ENCODE results near the gene RFX5. TPM values are rescaled to one million over a fixed set of nuclear protein-coding genes. Genes with fewer than 3 reads are reported as not detected.
"Not testable (repeated sequence)": the region's sequence is repeated elsewhere in the genome, so short reads cannot be mapped to it uniquely, and the experiment has no call there.

RFX5 gene
- 10 to 100 TPM; 23.1 to 23.8 TPM for total RNA-seq
- long read RNA-seq, transcript RFX5-215 (11 exons, 2,355 nt): major isoform, 13 of 32 reads
- long read RNA-seq, partial matches to known transcripts: 10 of 32 reads
- long read RNA-seq, other reads (novel, unspliced or antisense): 5 of 32 reads

DNA sequence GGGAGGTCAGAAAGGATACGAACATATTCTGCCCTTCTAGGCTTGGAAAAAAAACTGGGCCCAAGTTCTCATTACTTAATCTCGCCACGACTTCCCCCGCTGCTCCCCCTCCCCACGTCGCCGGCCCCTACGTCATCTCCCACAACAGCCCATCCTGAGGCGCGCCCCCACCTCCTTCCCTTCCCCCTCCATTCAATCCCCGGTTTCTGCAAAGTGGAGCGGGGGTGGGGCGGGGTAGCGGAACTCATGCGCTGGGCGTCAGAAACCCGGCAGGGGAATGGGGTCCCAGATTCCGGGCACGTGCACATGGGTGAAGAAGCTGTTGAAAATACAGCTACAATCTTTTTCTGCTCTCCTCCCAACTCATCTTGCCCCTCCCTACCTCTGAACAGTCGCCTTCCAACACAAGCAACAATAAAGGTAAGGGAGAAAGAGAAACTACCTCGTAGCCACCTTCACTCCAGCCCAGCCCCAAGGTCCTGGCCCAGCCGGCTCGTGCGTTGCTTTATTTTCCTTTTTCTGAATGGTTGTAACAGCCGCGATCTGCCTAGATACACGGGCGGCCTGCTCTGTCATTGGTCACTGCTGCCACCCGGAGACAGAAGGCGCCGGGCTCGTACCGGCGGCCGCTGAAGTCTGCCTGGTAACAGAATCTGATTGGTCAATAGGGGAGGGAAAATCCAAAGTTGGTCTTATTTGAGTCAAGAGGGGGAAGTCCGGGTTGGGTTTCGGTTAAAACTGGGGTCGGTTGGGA is at the start of gene RFX5:
Gene RFX5 (minus strand): TSS at position 484 of the 754 bp plus-strand sequence. CDS start 932 bp downstream, outside the sequence.
- DNase-seq: peak; percentile 95
- intact Hi-C loops (cut with DNase I): loop anchor here (5.0 to 10.0 kb wide), 2 partner anchors 50 to 152 kb away; partner anchors contain the start of genes PIP5K1A (in 1 of the 2), PSMB4 (in 1 of the 2) and VPS72 (in 1 of the 2)

DNA sequence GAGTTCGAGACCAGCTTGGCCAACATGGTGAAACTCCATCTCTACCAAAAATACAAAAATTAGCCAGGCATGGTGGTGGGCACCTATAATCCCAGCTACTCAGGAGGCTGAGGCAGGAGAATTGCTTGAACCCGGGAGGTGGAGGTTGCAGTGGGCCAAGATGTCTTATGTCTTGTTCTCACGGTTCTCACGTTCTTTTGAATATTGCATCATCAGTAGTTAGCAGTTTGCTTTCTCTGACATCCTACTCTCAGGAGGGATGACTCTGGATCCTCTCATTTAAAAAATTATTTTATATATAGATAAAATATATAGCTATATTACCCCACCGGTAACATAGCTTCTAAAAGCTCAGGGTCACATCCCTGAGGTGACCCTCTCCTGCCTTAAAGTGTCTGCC is 49.2 kb upstream of the RFX5 start:
- not testable (repeated sequence) for DNase-seq, ATAC-seq
- intact Hi-C loops (cut with DNase I): loop anchor here in 1 of 2 donors (5.0 to 10.0 kb wide), 2 partner anchors 49 to 91 kb away; partner anchors contain the start of gene RFX5

More for the DNA sequence above, at the start of gene RFX5:
- peak; percentile 98 for ATAC-seq

DNA sequence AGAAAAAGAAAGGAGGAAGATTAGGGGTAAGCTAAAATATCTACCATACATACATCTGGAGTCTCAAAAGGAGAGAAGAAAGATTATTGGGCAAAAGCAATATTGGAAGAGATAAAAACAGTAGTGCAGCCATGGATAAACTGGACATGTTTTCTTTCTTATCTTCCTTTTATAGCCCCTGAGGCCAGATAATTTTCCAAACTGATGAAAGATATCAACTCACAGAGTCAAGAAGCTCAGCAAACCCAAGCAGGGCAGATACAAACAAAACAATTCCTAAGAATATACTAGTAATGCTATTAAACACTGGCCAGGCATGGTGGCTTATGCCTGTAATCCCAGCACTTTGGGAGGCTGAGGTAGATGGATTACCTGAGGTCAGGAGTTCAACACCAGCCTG is 46.5 kb upstream of the RFX5 start:
- no peak for ATAC-seq
- DNase-seq: no peak
- intact Hi-C loops (cut with DNase I): loop anchor here in 1 of 2 donors (10.0 kb wide), 1 partner anchor 89 kb away; no protein-coding TSS in a partner anchor

DNA sequence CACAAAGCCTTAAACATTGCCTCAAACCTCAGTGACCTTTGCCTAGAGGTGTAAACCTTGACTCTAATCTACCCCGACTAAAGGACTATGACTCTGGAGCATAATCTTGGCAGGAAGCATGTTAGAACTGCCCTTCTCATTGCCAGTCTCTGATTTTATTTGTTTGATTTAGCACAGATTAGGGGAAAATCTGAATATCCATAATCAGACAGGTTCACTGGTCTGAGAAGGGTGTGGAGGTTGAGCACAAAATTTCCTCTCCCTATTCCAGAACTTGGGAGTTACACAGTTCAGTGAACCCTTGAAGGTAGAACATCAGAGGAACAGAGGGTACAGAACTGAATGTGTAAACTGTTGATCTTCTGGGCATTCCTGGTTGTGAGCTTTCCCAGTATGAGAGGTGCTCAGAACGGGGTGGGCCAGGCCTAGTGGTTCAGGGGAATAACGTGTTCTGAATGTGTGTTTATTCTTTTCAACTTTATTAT is 44.1 kb upstream of the RFX5 start:
- ATAC-seq (no peak), DNase-seq (no peak)
- intact Hi-C loops (cut with DNase I): loop anchor here in 1 of 2 donors (10.0 kb wide), 1 partner anchor 86 kb away; no protein-coding TSS in a partner anchor

DNA sequence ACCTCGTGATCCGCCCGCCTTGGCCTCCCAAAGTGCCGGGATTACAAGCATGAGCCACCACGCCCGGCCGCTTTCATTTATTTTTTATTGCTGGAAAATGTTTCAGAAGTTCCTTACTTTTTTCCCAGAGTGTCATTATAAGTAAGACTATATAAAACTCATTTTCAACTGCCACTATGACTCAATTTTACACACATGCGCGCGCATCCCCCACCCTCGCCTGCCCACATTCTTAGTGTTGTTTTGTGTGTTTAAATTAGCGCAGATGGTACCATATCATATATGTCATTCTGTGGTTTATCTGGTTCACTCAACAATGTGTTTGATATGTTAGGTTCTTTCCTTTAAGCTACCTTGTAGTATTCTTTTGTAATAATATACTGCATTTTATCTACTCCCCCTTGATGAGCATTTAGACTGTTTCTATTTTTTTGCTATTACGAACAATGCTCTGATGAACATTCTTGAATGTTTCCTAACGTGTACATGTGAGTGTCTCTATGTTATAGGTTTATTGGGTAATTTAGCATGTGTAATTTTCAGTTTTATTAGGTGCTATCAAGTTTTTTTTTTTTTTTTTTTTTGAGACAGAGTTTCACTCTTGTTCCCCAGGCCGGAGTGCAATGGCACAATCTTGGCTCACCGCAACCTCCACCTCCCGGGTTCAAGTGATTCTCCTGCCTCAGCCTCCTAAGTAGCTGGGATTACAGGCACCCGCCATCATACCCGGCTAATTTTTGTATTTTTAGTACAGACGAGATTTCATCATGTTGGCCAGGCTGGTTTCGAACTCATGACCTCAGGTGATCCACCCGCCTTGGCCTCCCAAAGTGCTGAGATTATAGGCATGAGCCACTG is 43.4 kb upstream of the RFX5 start:
- intact Hi-C loops (cut with DNase I): loop anchor here in 1 of 2 donors (10.0 kb wide), 1 partner anchor 86 kb away; no protein-coding TSS in a partner anchor
- not testable (repeated sequence) for ATAC-seq, DNase-seq

DNA sequence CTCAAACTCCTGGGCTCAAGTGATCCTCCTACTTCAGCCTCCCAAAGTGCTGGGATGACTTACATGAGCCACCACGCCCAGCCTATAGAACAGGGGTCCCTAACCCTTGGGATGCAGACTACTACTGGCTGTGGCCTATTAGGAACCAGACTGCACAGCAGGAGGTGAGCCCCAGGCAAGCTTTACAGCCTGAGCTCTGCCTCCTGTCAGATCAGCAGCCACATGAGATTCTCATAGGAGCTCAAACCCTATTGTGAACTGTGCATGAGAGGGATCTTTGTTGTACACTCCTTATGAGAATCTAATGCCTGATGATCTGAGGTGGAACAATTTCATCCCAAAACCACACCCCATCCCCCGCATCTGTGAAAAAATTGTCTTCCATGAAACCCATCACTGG is 39.0 kb upstream of the RFX5 start:
- no peak for ATAC-seq
- intact Hi-C loops (cut with DNase I): no loop called here
- no peak for DNase-seq

DNA sequence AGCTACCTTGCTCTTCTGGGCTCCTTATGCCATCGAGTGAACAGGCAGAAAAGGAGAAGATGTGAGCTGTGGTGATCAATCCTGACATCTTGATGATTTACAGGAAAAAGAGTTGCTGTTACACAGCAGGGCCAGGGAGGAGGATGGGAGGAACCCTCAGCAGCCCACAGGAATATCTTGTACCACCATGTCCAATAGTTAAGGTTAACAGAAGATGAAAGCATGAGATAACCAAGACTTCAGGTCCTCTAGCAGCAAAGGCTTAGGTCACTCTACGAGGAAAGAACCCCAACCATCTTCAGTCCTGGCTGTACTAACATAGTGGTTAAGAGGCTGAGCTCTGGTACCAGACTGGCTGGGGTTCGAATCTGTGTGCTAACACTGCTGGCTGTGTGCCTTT is 37.5 kb upstream of the RFX5 start:
- ATAC-seq: no peak

DNA sequence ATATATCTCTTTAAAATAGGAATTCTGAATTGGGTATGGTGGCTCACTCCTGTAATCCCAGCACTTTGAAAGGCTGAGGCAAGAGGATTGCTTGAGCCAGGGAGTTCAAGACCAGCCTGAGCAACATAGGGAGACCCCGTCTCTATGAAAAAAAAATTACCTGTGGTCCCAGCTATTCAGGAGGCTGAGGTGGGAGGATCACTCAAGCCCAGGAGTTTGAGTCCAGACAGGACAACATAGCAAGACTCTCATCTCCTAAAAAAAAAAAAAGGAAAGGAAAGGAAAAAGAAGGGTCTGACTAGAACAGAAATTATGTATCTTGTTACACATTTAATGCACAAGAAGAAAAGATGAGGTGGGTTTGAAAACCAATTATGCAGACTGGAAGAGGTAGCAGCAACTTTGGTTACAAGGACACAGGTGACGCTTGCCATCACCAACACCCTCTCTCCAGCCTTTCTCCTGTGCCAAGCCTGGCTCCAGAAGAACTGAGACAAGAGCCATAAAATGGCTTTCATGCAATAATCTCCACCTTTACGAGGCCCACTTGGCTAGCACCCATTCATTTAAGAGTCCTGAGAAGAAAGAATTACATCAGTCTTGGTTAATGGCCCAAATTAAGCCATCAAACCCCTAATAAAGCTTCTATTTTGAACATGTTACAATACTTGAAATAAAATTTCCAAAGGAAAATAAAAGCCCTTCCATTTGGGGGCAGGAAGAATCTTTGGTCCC is 30.3 kb upstream of the RFX5 start:
- ATAC-seq: no peak
- DNase-seq: no peak
- intact Hi-C loops (cut with DNase I): no loop called here

More for the DNA sequence above, 37.5 kb upstream of the RFX5 start:
- intact Hi-C loops (cut with DNase I): no loop called here
- DNase-seq: no peak

DNA sequence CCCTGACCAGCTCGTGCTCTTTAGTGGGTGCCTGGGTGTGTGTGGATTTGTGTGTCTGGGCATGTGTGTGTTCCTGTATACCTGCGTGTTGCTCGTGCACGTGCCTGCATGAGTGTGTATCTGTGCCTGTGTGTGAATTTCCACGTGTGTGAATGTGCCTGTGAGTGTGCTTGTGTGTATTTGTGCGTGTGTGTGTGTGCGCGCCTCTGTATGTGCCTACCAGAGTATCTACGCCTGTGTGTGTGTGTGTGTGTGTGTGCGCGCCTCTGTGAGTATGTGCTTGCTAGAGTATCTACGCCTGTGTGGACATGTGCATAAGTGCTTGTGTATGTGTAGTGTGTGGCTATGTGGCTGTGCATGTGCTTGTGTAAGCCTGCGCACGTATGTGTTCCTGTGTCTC is 26.1 kb upstream of the RFX5 start:
- intact Hi-C loops (cut with DNase I): no loop called here
- ATAC-seq (no peak), DNase-seq (no peak)

DNA sequence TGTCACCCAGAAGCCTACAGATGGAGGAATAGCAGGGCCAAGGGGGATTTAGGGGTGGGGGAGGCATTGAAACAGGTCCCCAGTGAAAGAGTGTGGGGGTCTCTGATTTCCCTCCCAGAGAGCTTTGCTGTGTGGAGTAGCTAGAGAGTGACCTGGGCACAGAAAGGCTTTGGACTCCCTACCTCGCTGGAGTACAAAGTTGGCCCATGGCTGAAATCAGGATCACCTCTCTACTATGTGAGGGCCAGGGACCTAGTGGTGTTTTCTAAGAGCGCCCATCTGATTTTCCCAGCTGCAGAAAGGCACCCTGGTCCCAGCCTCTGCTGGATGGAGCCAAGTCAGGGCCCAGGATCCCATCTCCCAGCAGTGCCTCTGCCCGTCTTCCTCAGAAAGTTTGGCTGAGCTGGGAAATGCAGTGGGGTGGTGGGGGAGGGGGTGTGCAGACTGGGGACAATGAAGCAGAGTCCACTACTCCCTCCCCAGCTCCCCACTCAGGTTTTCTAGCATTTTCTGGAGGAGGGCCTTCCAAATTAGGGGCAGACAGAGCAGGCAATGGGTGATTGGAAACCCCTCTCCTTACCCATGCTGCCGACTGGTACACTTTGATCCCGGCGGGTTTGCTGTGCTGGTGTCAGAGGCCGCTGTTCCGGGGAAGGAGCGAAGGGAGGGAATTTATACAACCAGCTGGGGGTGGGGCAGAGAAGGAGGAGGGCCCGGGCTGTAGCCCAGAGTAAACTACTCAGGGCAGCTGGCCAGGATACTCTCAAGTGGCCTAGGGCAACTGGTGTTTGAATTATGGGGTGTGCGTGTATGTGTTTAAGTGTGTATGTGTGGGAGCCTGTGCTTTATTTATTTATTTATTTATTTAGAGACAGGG is 25.2 kb upstream of the RFX5 start, which contains the start of gene SELENBP1:
Gene SELENBP1 (minus strand): TSS at position 648 of the 877 bp plus-strand sequence. CDS start 64 bp downstream, at position 584.
- ATAC-seq: peak; percentile 85 to 88
- peak; percentile 91 for DNase-seq
- intact Hi-C loops (cut with DNase I): no loop called here

DNA sequence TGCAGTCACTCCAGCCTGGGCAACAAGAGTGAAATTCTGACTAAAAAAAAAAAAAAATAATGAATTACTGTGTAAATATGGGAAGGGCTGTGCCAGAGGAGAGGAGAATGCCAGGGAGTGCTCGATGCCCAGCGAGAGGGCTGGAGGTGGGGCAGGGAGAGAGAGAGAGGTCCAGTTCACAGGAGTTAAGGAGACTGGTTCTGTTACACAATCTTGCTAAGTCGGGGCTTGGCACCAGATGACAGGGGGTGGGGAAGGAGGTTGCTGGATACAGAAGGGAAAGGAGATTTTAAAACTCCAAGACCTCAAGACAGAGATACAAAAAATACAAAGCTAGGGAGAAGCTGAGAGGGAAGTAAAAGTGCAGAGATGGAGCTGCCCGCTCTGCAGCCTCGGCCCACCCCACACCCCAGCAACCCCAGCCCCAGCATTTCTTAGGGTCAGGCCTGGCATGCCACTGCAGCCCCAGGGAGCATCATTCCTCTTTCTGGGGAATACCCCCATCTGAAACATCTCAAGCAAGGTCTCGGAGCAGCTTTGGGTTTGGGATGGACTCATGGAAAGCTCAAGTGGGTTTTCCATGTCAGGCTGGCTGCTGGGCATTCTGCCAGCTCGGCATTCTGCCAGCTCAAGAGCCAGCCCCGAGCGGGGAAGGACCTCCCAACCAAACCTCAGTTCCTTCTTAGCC is 24.5 kb upstream of the RFX5 start:
- ATAC-seq (peak; percentile 59 to 74), DNase-seq (peak; percentile 74)
- intact Hi-C loops (cut with DNase I): no loop called here

DNA sequence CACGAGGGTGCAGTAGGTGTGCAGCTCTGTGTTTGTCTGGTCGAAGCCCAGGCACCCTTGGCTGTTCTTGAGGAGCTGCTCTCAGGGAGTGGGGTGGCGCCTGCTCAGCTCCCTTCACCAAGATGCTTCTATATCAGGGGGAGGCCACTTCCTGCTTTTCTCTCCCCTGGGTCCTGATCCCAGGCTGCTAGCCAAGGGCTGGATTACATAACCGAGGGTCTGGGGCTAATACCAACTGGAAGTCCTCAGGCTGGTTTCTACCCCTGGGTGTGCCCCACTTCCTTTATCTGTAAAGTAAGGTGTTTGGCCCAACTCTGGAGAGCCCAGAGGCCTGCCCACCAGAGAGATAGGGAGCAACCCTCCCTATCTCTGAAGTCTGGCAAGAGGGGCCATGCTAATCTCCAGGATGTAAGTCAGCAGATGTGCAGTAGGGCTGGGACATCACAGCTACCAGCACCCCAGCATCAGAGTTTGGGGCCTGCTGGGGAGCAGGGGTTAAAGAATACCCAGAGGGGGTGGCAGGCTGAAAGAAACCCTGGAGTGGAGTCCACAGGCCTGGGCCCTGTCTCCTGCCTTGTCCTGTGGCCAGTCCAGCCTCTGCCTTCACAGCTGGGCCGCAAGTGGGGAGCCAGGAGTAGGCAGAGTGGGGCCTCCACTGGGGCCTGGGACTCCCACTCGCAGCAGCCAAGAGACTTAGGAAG is 23.3 kb upstream of the RFX5 start:
- peak; percentile 12 to 20 for ATAC-seq
- DNase-seq: peak; percentile 42
- intact Hi-C loops (cut with DNase I): no loop called here

DNA sequence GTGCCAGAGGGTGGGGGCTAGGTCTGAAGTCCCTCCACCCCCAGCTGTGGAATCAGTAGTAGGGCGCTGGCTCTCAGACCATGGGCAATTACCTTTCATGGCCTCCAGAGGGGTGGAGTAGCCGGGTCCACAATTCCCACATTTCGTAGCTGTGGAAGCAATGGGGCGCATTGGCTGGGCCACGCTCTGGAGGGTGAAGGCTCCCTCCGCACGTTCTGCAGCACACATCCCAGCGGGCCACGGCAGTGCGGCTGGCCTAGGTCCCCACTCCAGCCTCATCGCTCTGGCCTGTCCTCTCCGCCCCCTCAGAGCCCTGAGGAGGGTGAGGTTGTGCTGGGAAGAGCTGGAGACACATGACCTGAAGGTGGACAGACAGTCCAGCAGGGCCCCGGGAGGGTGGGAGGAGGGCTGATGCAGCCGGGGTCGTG is 22.6 kb upstream of the RFX5 start:
- no peak for DNase-seq
- intact Hi-C loops (cut with DNase I): no loop called here
- ATAC-seq: no peak

DNA sequence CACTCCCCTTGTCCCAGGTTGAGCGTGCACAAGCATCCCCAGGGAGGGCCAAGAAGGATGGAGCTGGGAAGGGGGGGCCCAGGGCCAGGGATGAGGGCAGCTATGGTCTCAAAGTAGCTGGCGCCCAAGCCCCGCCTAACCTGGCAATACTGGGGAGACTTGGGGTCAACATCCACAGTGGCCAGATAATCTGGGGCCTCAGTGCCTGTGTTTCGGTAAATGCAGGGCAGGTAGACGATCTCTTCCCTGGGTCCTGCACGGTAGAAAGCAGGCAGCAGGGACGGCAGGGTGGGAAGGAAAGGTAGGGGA is 22.2 kb upstream of the RFX5 start:
- intact Hi-C loops (cut with DNase I): no loop called here
- no peak for ATAC-seq
- DNase-seq: no peak

DNA sequence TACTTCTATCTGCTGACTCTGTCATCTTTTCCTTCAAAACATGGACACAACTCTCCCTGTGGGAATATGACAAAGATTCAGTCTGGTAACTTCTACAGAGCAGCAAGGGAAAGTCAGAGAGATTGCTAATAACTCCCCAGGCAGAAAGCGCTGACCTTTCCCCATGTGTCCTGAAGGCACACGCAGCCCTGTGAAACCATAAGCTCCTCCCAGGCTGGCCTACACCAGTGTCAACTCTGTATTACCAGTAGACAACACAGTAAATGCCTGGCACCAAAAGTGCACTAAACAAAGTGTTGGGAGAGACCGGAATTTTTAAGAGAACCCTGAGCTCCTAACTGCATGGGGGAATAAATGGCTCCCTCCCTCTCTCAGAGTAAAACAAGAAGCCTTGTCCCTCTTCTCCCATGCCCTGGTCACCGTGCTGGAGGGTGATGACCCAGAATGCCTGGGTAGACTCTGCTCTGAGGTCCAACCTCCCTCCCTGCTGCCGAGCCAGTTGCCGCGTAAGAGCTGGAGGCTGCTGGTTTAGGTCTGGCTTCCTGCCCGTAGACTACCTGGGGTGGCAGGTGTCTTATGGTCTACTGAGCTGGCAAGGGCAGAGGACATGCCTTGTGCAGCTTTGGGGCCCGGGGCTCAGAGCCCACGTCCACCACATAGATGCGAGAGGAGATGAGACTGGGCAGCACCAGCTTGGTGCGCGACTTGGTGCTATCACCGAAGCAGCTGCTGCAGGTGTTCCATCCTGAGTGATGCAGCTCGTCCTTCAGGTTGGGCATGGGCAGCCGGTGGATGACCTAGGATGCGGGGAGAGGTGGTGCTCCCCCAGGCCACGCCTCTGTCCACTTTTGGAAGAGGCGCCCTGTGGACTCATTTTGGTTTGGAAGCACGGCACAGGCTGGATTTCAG is 21.6 kb upstream of the RFX5 start:
- ATAC-seq (peak in 1 of 2 donors; percentile 8), DNase-seq (no peak)
- intact Hi-C loops (cut with DNase I): no loop called here

All from left cardiac atrium (tissue), 4 donors.